K562 (cell line): Measurements from ENCODE around the gene FXR1. TPM values are rescaled to one million over a fixed set of nuclear protein-coding genes. Genes with fewer than 3 reads are reported as not detected.

ENCODE experiments used
- ATAC-seq: fragments of 200-7000 bp; cut with Tn5 transposase; 3 replicates; pipeline ENCODE4 v1.9.1; 2020; ENCODE audit warnings: moderate library complexity
- BruUV-seq: library from RNA; stranded (reverse); fragments of 400-500 nt; replicated peaks from 2 replicates; lab custom pipeline; 2021; lab: Mats Ljungman, UMichigan
- CTCF ChIA-PET: fragments of 300-600 bp; formaldehyde crosslinking; extraction: SDS; loops from one replicate; lab custom pipeline; 2021; ENCODE audit warnings: low intra/inter-chr PET ratio; lab: Yijun Ruan, JAX
- POLR2A ChIA-PET: fragments of 300-600, 350-650 bp; sonication (Branson Sonifier 250); formaldehyde crosslinking; extraction: SDS; loops from one replicate; lab custom pipeline; 2021; ENCODE audit warnings: antibody characterized with exemption, inconsistent platforms; lab: Yijun Ruan, JAX
- DNase-seq, 4 experiments: peaks; one replicate each; pipeline versions ENCODE4 v3.0.0 to v3.0.0-alpha.2; 2011 to 2018; ENCODE audit warnings: low spot score in 3 of 4, mixed read lengths in 3 of 4; ENCODE audit errors: extremely low read depth in 1 of 4
- FAIRE-seq: peaks from 2 replicates; lab custom pipeline; 2011; peaks lifted over from hg19 to GRCh38; lab: Jason Lieb, UNC
- H2AFZ ChIP-seq: 2 replicates; pipeline ENCODE4 v1.6.0; 2011; ENCODE audit warnings: low read depth, low read length, control low read depth, inconsistent platforms
- H3K27ac ChIP-seq: fragments of 200-600 bp; 3 replicates; pipeline ENCODE4 v1.8.0; 2011; ENCODE audit warnings: low read depth, mild to moderate bottlenecking, control low read depth, inconsistent platforms, low read length, moderate library complexity, mixed read lengths; ENCODE audit errors: extremely low read depth
- H3K27me3 ChIP-seq, 2 experiments: fragments of 300-600 bp in 1 of 2; 2 replicates in 1 of 2; 3 replicates in 1 of 2; pipeline versions ENCODE4 v1.6.0 to v1.8.0; 2011; ENCODE audit warnings: inconsistent platforms in 2 of 2, low read length in 2 of 2, mild to moderate bottlenecking in 1 of 2, mixed read lengths in 1 of 2, moderate library complexity in 1 of 2; ENCODE audit not compliant: control insufficient read depth in 2 of 2, insufficient read depth in 2 of 2
- H3K36me3 ChIP-seq: fragments of 300-600 bp; 3 replicates; pipeline ENCODE4 v1.8.0; 2011; ENCODE audit warnings: mild to moderate bottlenecking, low read length, inconsistent platforms; ENCODE audit not compliant: control insufficient read depth, insufficient read depth
- H3K4me1 ChIP-seq, 2 experiments: fragments of 200-600 bp in 1 of 2; replicated peaks in 1 of 2; 2 replicates in 1 of 2; 3 replicates in 1 of 2; pipeline versions ENCODE4 v1.5.1 to v1.8.0; 2011; ENCODE audit warnings: inconsistent platforms in 2 of 2, low read length in 2 of 2, mild to moderate bottlenecking in 1 of 2, mixed read lengths in 1 of 2, moderate library complexity in 1 of 2; ENCODE audit not compliant: control insufficient read depth in 2 of 2, insufficient read depth in 2 of 2
- H3K4me2 ChIP-seq: 2 replicates; pipeline ENCODE4 v1.6.1; 2011; ENCODE audit warnings: low read length, control low read depth, inconsistent platforms, mixed read lengths; ENCODE audit not compliant: insufficient read depth
- H3K4me3 ChIP-seq: fragments of 200-600 bp; sonication (generic), shearing (Covaris generic); 2 replicates; pipeline ENCODE4 v1.5.1; 2016; ENCODE audit warnings: control low read depth, inconsistent platforms
- H3K79me2 ChIP-seq: fragments of 200-600 bp; 3 replicates; pipeline ENCODE4 v1.8.0; 2011; ENCODE audit warnings: low read length, inconsistent platforms; ENCODE audit not compliant: control insufficient read depth, insufficient read depth
- H3K9ac ChIP-seq, 2 experiments: 2 replicates each; pipeline versions ENCODE4 v1.6.0 to v1.6.1; 2011; ENCODE audit warnings: low read depth in 2 of 2, low read length in 2 of 2, control low read depth in 1 of 2, inconsistent platforms in 1 of 2, mild to moderate bottlenecking in 1 of 2, mixed read lengths in 1 of 2; ENCODE audit not compliant: insufficient read depth in 1 of 2
- H3K9me1 ChIP-seq: one replicate; pipeline ENCODE4 v1.6.0; 2011; ENCODE audit warnings: inconsistent platforms, mild to moderate bottlenecking, low read length, moderate library complexity; ENCODE audit not compliant: control insufficient read depth, insufficient read depth
- H3K9me3 ChIP-seq: replicated peaks from 2 replicates; pipeline ENCODE4 v1.5.1; 2011; ENCODE audit warnings: low read depth, low read length, inconsistent platforms; ENCODE audit not compliant: control insufficient read depth, insufficient read depth
- H4K20me1 ChIP-seq: replicated peaks from 2 replicates; pipeline ENCODE4 v1.6.1; 2011; ENCODE audit warnings: low read length, inconsistent platforms, mixed read lengths; ENCODE audit not compliant: control insufficient read depth, insufficient read depth
- CBFA2T2 ChIP-seq: fragments of 450-650 bp; conservative IDR thresholded peaks from 2 replicates; pipeline ENCODE4 v1.6.1; 2017; ENCODE audit warnings: mild to moderate bottlenecking
- CREB1 ChIP-seq, 2 experiments: sonication (generic) in 1 of 2; formaldehyde crosslinking in 1 of 2; IDR thresholded peaks; 2 replicates each; pipeline versions ENCODE4 v1.6.1 to v1.8.0; 2012 to 2022; ENCODE audit warnings: inconsistent platforms in 1 of 2, mild to moderate bottlenecking in 1 of 2, missing genetic modification reagents in 1 of 2, moderate library complexity in 1 of 2
- MTA1 ChIP-seq: fragments of 450-650 bp; IDR thresholded peaks from 2 replicates; pipeline ENCODE4 v1.6.1; 2017; ENCODE audit warnings: borderline replicate concordance
- RAD51 ChIP-seq: fragments of 450-650 bp; IDR thresholded peaks from 2 replicates; pipeline ENCODE4 v1.7.1; 2016; ENCODE audit warnings: low read depth, mild to moderate bottlenecking, borderline replicate concordance
- SMARCA4 ChIP-seq: fragments of 450-650 bp; IDR thresholded peaks from 2 replicates; pipeline ENCODE4 v1.6.1; 2016
- SOX6 ChIP-seq: fragments of 450-650 bp; IDR thresholded peaks from 2 replicates; pipeline ENCODE4 v1.6.1; 2014; ENCODE audit warnings: mild to moderate bottlenecking
- TOE1 ChIP-seq, 2 experiments: fragments of 450-650 bp in 1 of 2; sonication (generic) in 1 of 2; formaldehyde crosslinking in 1 of 2; IDR thresholded peaks; 2 replicates each; pipeline versions ENCODE4 v1.7.1 to v1.8.0; 2016 to 2022; ENCODE audit warnings: borderline replicate concordance in 2 of 2, mild to moderate bottlenecking in 2 of 2, antibody characterized with exemption in 1 of 2, inconsistent platforms in 1 of 2, low read depth in 1 of 2, missing genetic modification reagents in 1 of 2, moderate library complexity in 1 of 2
- ZNF12 ChIP-seq: sonication (generic); formaldehyde crosslinking; IDR thresholded peaks from 2 replicates; pipeline ENCODE4 v1.4.0; 2020; ENCODE audit warnings: mild to moderate bottlenecking, missing genetic modification reagents
- WGBS: fragments of 100-300 bp; shearing (Covaris generic); methylation state at CpG from one replicate; pipeline ENCODE4 v1.1.6; 2016; ENCODE audit warnings: low coverage, mixed read lengths; ENCODE audit not compliant: insufficient coverage; ENCODE audit errors: missing lambda C conversion rate; 5-methylcytosine and 5-hydroxymethylcytosine counted together
- in situ Hi-C: fragments of 300-500 bp; cut with MboI; formaldehyde crosslinking; loops from 4 replicates; pipeline ENCODE4 v1.15.0; 2018; ENCODE audit warnings: inconsistent platforms, mixed read lengths
- intact Hi-C: fragments of 100-400 bp; cut with micrococcal nuclease; formaldehyde crosslinking; loops from 2 replicates; pipeline ENCODE4 v1.14.2; 2022
- polyA plus RNA-seq, 8 experiments: library from polyadenylated mRNA; depleted of rRNA in 4 of 8; stranded (reverse) in 5 of 8; unstranded in 3 of 8; fragments of >200 nt; fragmentation: Nextera tagmentation in 2 of 8; fragmentation: Illumina TruSeq in 1 of 8; extraction: Ambion mirVana in 2 of 8; extraction: Trizol in 1 of 8; gene quantifications; 2 replicates each; pipeline versions ENCODE4 v1.2.1 to v1.2.3, GENCODE V29; 2011 to 2014; ENCODE audit warnings: inconsistent platforms in 1 of 8, missing spikeins in 1 of 8
- total RNA-seq, 7 experiments: library from RNA; depleted of rRNA in 6 of 7; stranded (reverse); fragments of >200 nt in 6 of 7; fragmentation: Illumina TruSeq in 2 of 7; extraction: Trizol in 2 of 7; gene quantifications; 2 replicates each; pipeline versions ENCODE4 v1.2.1 to v1.2.3, GENCODE V29; 2011 to 2021; ENCODE audit warnings: low replicate concordance in 1 of 7
- TF ChIP-seq, protein P1 (sequence below): fragments of 450-650 bp; IDR thresholded peaks from 2 replicates; pipeline ENCODE4 v1.6.1; 2016
- TF ChIP-seq, protein P2 (sequence below): fragments of 450-650 bp; formaldehyde crosslinking; IDR thresholded peaks from 2 replicates; pipeline ENCODE4 v1.4.0; 2020; ENCODE audit warnings: mild to moderate bottlenecking, mixed read lengths
- TF ChIP-seq, protein P3 (sequence below): sonication (generic); formaldehyde crosslinking; IDR thresholded peaks from 2 replicates; pipeline ENCODE4 v1.5.0; 2020; ENCODE audit warnings: missing genetic modification reagents
- TF ChIP-seq, protein P4 (sequence below): sonication (generic); IDR thresholded peaks from 2 replicates; pipeline ENCODE4 v1.6.1; 2016
- TF ChIP-seq, protein P5 (sequence below), 2 experiments: fragments of 450-650 bp; conservative IDR thresholded peaks; 2 replicates each; pipeline ENCODE4 v1.6.1; 2017; ENCODE audit warnings: mild to moderate bottlenecking in 2 of 2, moderate library complexity in 2 of 2

FXR1 gene
- total and polyA plus RNA-seq, 9 of the 15 experiments (the other 6 are each of a cell fraction or from before 2014, with no cell fraction given): 59.4 to 177 (median 136) TPM

DNA sequence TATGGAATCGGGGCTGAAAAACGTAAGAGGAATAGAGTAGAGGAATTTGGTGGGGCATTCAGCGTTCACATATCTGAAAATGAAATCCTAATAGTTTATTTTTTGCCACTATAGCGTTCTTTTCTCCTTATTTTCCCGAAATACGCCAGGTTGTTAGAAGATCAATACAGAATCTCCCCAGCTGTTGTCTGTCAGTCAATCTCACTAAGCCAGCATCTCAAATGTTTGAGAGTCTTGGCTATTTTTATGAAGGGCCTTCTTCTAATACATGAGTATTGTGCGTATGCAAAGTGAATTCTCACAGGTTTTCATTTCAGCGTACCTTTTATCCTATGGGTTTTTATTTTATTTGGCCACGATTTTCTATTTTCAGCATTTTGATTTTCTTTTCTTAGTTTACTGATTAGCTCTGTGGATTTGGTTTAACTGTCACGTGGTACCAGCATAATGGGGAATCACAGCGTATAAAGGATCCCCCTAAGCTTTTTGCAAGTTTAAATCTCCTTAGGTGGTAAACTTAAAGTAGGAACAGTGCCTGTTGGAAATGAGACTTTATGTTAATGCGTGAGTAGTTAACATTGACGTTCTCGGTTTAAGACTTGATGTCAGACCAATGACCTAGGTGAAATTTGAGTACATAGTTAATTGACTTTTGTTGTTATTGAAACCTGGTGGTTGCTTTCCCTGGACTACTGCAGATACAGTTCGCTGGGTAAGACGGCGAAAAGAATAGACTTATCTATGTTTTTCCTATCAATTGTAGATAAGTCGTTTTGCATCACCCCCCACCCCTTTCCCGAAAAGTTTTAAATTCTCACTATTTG is 1.3 kb downstream of the FXR1 start:
- ATAC-seq (no peak), FAIRE-seq (peak; percentile 23), DNase-seq (peak in 1 of 4 experiments; percentile 26)
- peaks cover 40% of the 10 kb centered on the region for H4K20me1 ChIP-seq
- peaks cover 47% of the 10 kb centered on the region for H3K36me3 ChIP-seq
- H3K4me2 ChIP-seq: peak overlapping the region; percentile 92
- no peaks in the 10 kb centered on the region for H3K9me3 ChIP-seq
- H3K4me3 ChIP-seq: peak overlapping the region; percentile 99
- POLR2A ChIA-PET: interaction anchor here (2.2 to 2.8 kb wide), 2 partner anchors 12 to 15 kb away, joined by 6 to 15 read pairs; no protein-coding TSS in a partner anchor
- H3K9ac ChIP-seq: peak overlapping the region in 1 of 2 experiments; percentile 100; a peak in 3 of 4 replicates
- peaks cover 63% of the 10 kb centered on the region for H3K79me2 ChIP-seq
- BruUV-seq: TSS peak; percentile 57
- H3K27ac ChIP-seq: peak overlapping the region; percentile 100
- peaks cover 3% of the 10 kb centered on the region for H3K9me1 ChIP-seq
- WGBS: 1% methylated on average over 19 of the region's 19 CpGs
- intact Hi-C loops (loop anchor here (2.0 to 10.0 kb wide), 3 partner anchors 75 to 791 kb away; partner anchors contain the start of gene DNAJC19), in situ Hi-C loops (no loop called here)
- no peaks in the 10 kb centered on the region for H3K27me3 ChIP-seq
- H2AFZ ChIP-seq: no peak overlapping the region
- H3K4me1 ChIP-seq: peaks cover 3 to 12% of the 10 kb centered on the region in 2 experiments; a peak in 3 of 5 replicates
- CTCF ChIA-PET: no interaction called here
- TF ChIP-seq ZNF12 (CRISPR knock-in tag) (peak; percentile 40; the same call in 1 of the 2 replicates), SOX6 (peak; percentile 24; the same call in 1 of the 2 replicates), MTA1 (no peak), SMARCA4 (0 out of 2 replicates have a peak, but pooled peaks have one; percentile 25), RAD51 (peak; percentile 80; the same call in 1 of the 2 replicates), TOE1 (IDR thresholded peaks at IDR 0.05; ENCODE audit: borderline replicate concordance) (peak; percentile 56; the same call in 1 of the 2 replicates), TOE1 (CRISPR knock-in tag; IDR thresholded peaks at IDR 0.05; ENCODE audit: borderline replicate concordance, low read depth) (no peak), CREB1 (IDR thresholded peaks at IDR 0.05) (0 out of 2 replicates have a peak, but pooled peaks have one; percentile 35), CREB1 (CRISPR knock-in tag; IDR thresholded peaks at IDR 0.05) (no peak), CBFA2T2 (peak; percentile 30; the same call in 1 of the 2 replicates)
- TF ChIP-seq, protein P1, sequence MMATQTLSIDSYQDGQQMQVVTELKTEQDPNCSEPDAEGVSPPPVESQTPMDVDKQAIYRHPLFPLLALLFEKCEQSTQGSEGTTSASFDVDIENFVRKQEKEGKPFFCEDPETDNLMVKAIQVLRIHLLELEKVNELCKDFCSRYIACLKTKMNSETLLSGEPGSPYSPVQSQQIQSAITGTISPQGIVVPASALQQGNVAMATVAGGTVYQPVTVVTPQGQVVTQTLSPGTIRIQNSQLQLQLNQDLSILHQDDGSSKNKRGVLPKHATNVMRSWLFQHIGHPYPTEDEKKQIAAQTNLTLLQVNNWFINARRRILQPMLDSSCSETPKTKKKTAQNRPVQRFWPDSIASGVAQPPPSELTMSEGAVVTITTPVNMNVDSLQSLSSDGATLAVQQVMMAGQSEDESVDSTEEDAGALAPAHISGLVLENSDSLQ: peak; percentile 45; the same call in 1 of the 2 replicates
- TF ChIP-seq, protein P2, sequence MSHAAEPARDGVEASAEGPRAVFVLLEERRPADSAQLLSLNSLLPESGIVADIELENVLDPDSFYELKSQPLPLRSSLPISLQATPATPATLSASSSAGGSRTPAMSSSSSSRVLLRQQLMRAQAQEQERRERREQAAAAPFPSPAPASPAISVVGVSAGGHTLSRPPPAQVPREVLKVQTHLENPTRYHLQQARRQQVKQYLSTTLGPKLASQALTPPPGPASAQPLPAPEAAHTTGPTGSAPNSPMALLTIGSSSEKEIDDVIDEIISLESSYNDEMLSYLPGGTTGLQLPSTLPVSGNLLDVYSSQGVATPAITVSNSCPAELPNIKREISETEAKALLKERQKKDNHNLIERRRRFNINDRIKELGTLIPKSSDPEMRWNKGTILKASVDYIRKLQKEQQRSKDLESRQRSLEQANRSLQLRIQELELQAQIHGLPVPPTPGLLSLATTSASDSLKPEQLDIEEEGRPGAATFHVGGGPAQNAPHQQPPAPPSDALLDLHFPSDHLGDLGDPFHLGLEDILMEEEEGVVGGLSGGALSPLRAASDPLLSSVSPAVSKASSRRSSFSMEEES: peak; percentile 68
- TF ChIP-seq, protein P3, sequence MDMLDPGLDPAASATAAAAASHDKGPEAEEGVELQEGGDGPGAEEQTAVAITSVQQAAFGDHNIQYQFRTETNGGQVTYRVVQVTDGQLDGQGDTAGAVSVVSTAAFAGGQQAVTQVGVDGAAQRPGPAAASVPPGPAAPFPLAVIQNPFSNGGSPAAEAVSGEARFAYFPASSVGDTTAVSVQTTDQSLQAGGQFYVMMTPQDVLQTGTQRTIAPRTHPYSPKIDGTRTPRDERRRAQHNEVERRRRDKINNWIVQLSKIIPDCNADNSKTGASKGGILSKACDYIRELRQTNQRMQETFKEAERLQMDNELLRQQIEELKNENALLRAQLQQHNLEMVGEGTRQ (CRISPR knock-in tag): peak; percentile 37; the same call in 1 of the 2 replicates
- TF ChIP-seq, protein P4, sequence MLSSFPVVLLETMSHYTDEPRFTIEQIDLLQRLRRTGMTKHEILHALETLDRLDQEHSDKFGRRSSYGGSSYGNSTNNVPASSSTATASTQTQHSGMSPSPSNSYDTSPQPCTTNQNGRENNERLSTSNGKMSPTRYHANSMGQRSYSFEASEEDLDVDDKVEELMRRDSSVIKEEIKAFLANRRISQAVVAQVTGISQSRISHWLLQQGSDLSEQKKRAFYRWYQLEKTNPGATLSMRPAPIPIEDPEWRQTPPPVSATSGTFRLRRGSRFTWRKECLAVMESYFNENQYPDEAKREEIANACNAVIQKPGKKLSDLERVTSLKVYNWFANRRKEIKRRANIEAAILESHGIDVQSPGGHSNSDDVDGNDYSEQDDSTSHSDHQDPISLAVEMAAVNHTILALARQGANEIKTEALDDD: peak; percentile 23; the same call in 1 of the 2 replicates
- TF ChIP-seq, protein P5, sequence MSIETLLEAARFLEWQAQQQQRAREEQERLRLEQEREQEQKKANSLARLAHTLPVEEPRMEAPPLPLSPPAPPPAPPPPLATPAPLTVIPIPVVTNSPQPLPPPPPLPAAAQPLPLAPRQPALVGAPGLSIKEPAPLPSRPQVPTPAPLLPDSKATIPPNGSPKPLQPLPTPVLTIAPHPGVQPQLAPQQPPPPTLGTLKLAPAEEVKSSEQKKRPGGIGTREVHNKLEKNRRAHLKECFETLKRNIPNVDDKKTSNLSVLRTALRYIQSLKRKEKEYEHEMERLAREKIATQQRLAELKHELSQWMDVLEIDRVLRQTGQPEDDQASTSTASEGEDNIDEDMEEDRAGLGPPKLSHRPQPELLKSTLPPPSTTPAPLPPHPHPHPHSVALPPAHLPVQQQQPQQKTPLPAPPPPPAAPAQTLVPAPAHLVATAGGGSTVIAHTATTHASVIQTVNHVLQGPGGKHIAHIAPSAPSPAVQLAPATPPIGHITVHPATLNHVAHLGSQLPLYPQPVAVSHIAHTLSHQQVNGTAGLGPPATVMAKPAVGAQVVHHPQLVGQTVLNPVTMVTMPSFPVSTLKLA (conservative IDR thresholded peaks at IDR 0.05): 0 out of 4 replicates have a peak, but pooled peaks of 1 of the 2 experiments have one; percentile 28
